Mucosa of rectum (tissue), 2 donors: ENCODE measurements around the gene RNF7.

Source experiments
- H3K27ac ChIP-seq, 2 donors: one replicate each; pipeline ENCODE4 v1.7.0; 2013; ENCODE audit warnings: inconsistent platforms in 2 of 2, low read depth in 2 of 2, low read length in 2 of 2
- H3K27me3 ChIP-seq, 2 donors: one replicate each; pipeline ENCODE4 v1.7.0; 2013; ENCODE audit warnings: low read length in 2 of 2; ENCODE audit not compliant: control insufficient read depth in 2 of 2, insufficient read depth in 2 of 2
- H3K36me3 ChIP-seq, 2 donors: one replicate each; pipeline ENCODE4 v1.7.0; 2013; ENCODE audit warnings: low read length in 2 of 2; ENCODE audit not compliant: control insufficient read depth in 2 of 2, insufficient read depth in 2 of 2
- H3K4me1 ChIP-seq, 2 donors: one replicate each; pipeline ENCODE4 v1.7.0; 2013; ENCODE audit warnings: low read length in 2 of 2, mild to moderate bottlenecking in 1 of 2; ENCODE audit not compliant: control insufficient read depth in 2 of 2, insufficient read depth in 2 of 2
- H3K4me3 ChIP-seq, 2 donors: one replicate each; pipeline ENCODE4 v1.7.0; 2013; ENCODE audit warnings: low read length in 2 of 2
- H3K9ac ChIP-seq, 2 donors: one replicate each; pipeline ENCODE4 v1.7.0; 2013; ENCODE audit warnings: low read length in 2 of 2, low read depth in 1 of 2, mild to moderate bottlenecking in 1 of 2
- H3K9me3 ChIP-seq, 2 donors: one replicate each; pipeline ENCODE4 v1.7.0; 2013; ENCODE audit warnings: low read length in 2 of 2; ENCODE audit not compliant: control insufficient read depth in 2 of 2
- donor health status: healthy.
- donor health status: Normal muscosa, but diverticular disease.

RNF7 gene

DNA sequence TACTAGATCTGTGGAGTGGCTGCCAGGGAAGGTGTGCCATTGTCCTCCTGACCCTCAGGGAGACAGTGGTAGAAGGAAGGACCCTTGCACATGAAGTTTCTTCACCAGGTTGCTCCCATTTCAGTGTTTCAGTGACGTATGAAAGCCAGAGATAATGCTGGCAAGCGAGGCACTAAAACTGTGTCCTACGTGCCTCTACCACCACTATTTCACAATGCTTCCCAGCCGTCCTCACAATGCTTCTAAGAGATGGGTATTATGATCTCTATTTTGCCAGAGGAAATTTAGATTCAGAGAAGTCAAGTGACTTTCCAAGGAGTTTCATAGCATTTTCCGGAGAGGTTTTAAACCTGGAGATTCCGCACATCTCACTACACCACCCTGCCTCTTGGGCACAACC is 28.0 kb upstream of the RNF7 start:
- Histone ChIP-seq H3K9me3 (no peaks in the 10 kb centered on the region), H3K9ac (no peak overlapping the region), H3K36me3 (no peaks in the 10 kb centered on the region), H3K27me3 (no peaks in the 10 kb centered on the region), H3K4me3 (no peak overlapping the region), H3K27ac (no peak overlapping the region), H3K4me1 (no peaks in the 10 kb centered on the region)

DNA sequence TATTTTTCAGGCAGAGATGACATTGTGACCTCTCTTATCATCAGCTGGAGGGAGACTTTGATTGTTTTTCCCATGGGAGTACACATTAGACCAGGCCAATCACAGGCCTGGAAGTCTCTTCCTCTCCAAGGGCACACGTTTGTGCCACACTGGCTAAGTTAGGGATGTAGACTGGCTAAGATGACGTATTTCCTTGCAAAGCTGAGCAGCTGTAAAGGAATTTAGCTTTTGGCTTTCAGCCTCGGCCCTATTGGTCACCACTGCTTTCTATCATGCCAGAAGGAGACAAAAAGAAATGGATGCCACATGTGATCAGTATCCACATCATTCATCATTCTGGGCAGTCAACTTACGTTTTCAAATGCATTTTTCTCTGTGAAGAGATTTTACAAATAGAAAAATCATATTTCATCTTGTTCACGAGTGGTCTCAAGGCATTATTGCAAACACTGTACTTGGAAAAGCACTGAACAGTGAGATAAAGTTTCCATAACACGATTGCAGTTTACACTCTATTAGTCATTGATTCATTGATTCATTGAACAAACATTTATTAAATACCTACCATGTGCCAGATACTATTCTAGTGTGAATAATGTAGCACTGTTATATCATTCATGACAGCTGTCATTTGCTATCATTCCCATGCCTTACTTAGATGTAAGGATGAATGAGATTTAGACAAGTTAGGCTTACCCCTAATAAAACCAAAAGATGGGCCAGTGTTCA is 27.0 kb upstream of the RNF7 start:
- H3K27ac ChIP-seq = no peak overlapping the region
- no peaks in the 10 kb centered on the region for H3K4me1 ChIP-seq
- H3K9ac ChIP-seq = no peak overlapping the region
- no peaks in the 10 kb centered on the region for H3K9me3 ChIP-seq
- no peaks in the 10 kb centered on the region for H3K36me3 ChIP-seq
- no peaks in the 10 kb centered on the region for H3K27me3 ChIP-seq
- H3K4me3 ChIP-seq = no peak overlapping the region

- H3K27ac ChIP-seq = no peak overlapping the region
- H3K9me3 ChIP-seq = no peaks in the 10 kb centered on the region
- H3K4me1 ChIP-seq = no peaks in the 10 kb centered on the region
- no peaks in the 10 kb centered on the region for H3K36me3 ChIP-seq
- no peak overlapping the region for H3K9ac ChIP-seq
- H3K27me3 ChIP-seq = no peaks in the 10 kb centered on the region
- no peak overlapping the region for H3K4me3 ChIP-seq
Observed at GRCh38 chr3:141714671-141715070, 23.4 kb upstream of the RNF7 start.

- Histone ChIP-seq H3K36me3 (no peaks in the 10 kb centered on the region), H3K4me3 (no peak overlapping the region), H3K9me3 (no peaks in the 10 kb centered on the region), H3K27me3 (no peaks in the 10 kb centered on the region), H3K27ac (no peak overlapping the region), H3K9ac (no peak overlapping the region), H3K4me1 (no peaks in the 10 kb centered on the region)
Observed at GRCh38 chr3:141722081-141722480, 16.0 kb upstream of the RNF7 start.

DNA sequence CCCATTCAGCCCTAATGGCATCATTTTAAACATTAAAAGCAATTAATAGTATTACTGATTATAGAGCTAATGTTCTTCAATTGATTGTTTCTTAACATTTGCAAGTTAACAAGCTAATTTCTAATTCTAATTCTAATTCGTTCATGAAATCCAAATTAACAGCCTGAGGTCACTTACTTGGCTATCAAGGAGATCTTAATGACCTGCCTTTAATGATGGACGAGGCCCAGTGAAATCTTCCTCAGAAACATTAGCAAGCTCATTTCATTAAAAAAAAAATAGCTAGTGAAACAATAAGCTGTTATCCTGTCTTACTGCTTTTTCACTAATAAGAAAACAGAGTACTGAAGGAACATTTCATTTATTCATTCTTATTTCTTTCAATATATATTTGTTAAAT is 15.4 kb upstream of the RNF7 start:
- Histone ChIP-seq H3K9ac (no peak overlapping the region), H3K9me3 (no peaks in the 10 kb centered on the region), H3K36me3 (no peaks in the 10 kb centered on the region), H3K27ac (no peak overlapping the region), H3K27me3 (no peaks in the 10 kb centered on the region), H3K4me1 (no peaks in the 10 kb centered on the region), H3K4me3 (no peak overlapping the region)

DNA sequence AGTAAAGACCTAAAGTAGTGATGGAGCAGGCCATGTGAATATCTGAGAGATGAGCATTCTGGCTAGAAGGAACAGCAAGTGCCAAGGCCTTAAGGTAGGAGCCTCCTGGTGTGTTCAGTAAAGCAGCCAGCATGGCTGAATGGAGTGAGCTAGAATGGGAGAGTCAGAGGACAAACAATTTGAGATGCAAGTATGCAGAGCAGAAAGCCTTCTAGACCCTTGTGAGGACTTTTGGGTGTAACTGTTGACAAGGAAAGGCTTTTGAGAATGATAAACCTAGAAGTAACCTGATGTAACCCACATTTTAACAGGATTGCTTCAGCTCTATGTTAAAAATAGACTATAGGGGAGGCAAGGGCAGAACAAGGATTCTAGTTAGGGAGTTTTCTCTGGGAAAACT is 14.8 kb upstream of the RNF7 start:
- H3K9ac ChIP-seq = no peak overlapping the region
- H3K27ac ChIP-seq = no peak overlapping the region
- H3K36me3 ChIP-seq = no peaks in the 10 kb centered on the region
- no peaks in the 10 kb centered on the region for H3K9me3 ChIP-seq
- no peak overlapping the region for H3K4me3 ChIP-seq
- H3K27me3 ChIP-seq = no peaks in the 10 kb centered on the region
- H3K4me1 ChIP-seq = no peaks in the 10 kb centered on the region

DNA sequence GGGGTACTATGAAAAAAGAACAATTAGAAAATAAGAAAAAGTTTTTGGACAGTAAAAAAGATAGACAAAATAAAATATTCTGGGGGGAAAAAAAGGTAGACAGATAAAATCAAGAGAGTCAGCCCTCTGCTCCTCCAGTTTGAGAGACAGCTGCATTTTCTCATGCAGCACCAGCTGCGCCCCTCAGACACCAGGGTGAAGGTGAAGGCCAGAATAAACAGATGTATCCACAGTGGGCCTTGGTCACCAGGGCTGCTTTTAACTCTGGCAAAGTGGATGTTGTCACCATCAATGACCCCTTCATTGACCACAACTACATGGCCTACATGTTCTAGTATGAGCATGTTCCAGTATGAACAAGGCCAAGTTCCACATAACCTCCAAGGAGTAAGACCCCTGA is 13.9 kb upstream of the RNF7 start:
- Histone ChIP-seq H3K9ac (no peak overlapping the region), H3K4me1 (no peaks in the 10 kb centered on the region), H3K36me3 (no peaks in the 10 kb centered on the region), H3K27ac (no peak overlapping the region), H3K9me3 (no peaks in the 10 kb centered on the region), H3K4me3 (no peak overlapping the region), H3K27me3 (no peaks in the 10 kb centered on the region)

DNA sequence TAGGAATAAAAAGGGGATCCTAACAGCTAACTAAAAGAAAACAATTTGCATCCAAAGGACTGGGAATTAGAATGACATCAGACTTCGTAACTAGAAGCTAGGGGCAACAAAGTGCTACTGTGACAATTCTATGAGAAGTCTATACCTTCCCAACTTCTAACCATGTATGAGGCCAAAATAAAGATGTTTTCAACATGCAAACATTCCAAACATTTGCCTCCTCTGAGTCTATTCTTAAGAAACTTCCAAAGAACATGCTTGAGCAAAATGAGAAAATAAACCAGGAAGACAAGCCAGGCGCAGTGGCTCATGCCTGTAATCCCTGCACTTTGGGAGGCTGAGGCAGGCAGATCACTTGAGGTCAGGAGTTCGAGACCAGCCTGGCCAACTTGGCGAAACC is 13.1 kb upstream of the RNF7 start:
- H3K4me3 ChIP-seq = no peak overlapping the region
- no peak overlapping the region for H3K9ac ChIP-seq
- no peaks in the 10 kb centered on the region for H3K36me3 ChIP-seq
- no peaks in the 10 kb centered on the region for H3K27me3 ChIP-seq
- no peaks in the 10 kb centered on the region for H3K4me1 ChIP-seq
- no peak overlapping the region for H3K27ac ChIP-seq
- no peaks in the 10 kb centered on the region for H3K9me3 ChIP-seq

DNA sequence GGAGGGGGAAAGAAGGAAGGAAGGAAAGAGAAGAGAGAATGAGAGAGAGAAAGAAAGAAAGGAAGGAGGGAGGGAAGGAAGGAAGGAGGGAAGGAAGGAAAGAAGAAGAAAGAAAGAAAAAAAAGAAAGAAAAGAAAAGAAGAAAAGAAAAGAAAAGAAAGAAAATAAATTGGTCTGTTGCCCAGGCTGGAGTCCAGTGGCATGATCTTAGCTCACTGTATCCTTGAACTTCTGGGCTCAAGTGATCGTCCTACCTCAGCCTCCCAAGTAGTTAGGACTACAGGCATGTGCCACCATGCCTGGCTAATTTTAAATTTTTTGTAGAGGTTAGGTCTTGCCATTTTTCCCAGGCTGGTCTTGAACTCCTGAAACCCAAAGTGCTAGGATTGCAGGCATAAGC is 11.6 kb upstream of the RNF7 start:
- H3K4me3 ChIP-seq = no peak overlapping the region
- no peaks in the 10 kb centered on the region for H3K9me3 ChIP-seq
- no peak overlapping the region for H3K27ac ChIP-seq
- no peaks in the 10 kb centered on the region for H3K4me1 ChIP-seq
- H3K9ac ChIP-seq = no peak overlapping the region
- H3K27me3 ChIP-seq = no peaks in the 10 kb centered on the region
- no peaks in the 10 kb centered on the region for H3K36me3 ChIP-seq

- Histone ChIP-seq H3K9me3 (no peaks in the 10 kb centered on the region), H3K4me3 (no peak overlapping the region), H3K9ac (no peak overlapping the region), H3K36me3 (no peaks in the 10 kb centered on the region), H3K27ac (no peak overlapping the region), H3K4me1 (no peaks in the 10 kb centered on the region), H3K27me3 (no peaks in the 10 kb centered on the region)
Observed at GRCh38 chr3:141728355-141728892, 9.7 kb upstream of the RNF7 start.
